GM18951 (cell line): Measurements from ENCODE around the gene DGKB.
"Not testable (repeated sequence)": the region's sequence is repeated elsewhere in the genome, so short reads cannot be mapped to it uniquely, and the experiment has no call there.

Experiments
- POLR2A ChIP-seq: IDR thresholded peaks from 4 replicates; pipeline ENCODE4 v1.6.1; 2011; ENCODE audit warnings: mild to moderate bottlenecking; ENCODE audit not compliant: insufficient read length, insufficient read depth; ENCODE audit errors: extremely low read depth
- in situ Hi-C: fragments of 300-500 bp; cut with MboI; formaldehyde crosslinking; loops from one replicate; pipeline ENCODE4 v1.12.0; 2022; ENCODE audit warnings: low sequenced_read_pairs, mixed read lengths, inconsistent platforms; ENCODE audit not compliant: unreplicated experiment

Gene DGKB

GRCh38 chr7:14487701-14488395, 414.7 kb downstream of the DGKB start:
- in situ Hi-C loops: no loop called here
- TF ChIP-seq POLR2A: no peak

GRCh38 chr7:14483663-14484062, 418.9 kb downstream of the DGKB start:
- in situ Hi-C loops: no loop called here
- no peak for TF ChIP-seq POLR2A

GRCh38 chr7:14480281-14480680, 422.3 kb downstream of the DGKB start:
- in situ Hi-C loops: no loop called here
- no peak for TF ChIP-seq POLR2A

- in situ Hi-C loops: no loop called here
- no peak for TF ChIP-seq POLR2A
These were observed 423.6 kb downstream of the DGKB start for GRCh38 chr7:14478834-14479510.

- in situ Hi-C loops: not testable (repeated sequence)
These were observed 440.8 kb downstream of the DGKB start for GRCh38 chr7:14461716-14462115.

GRCh38 chr7:14458846-14459245, 443.7 kb downstream of the DGKB start:
- in situ Hi-C loops: not testable (repeated sequence)

GRCh38 chr7:14457568-14458453, 444.7 kb downstream of the DGKB start:
- no peak for TF ChIP-seq POLR2A
- in situ Hi-C loops: no loop called here

GRCh38 chr7:14449291-14449690, 453.3 kb downstream of the DGKB start:
- in situ Hi-C loops: no loop called here
- no peak for TF ChIP-seq POLR2A

- in situ Hi-C loops: no loop called here
- TF ChIP-seq POLR2A: no peak
These were observed 455.7 kb downstream of the DGKB start for GRCh38 chr7:14446829-14447228.

- in situ Hi-C loops: no loop called here
- no peak for TF ChIP-seq POLR2A
These were observed 456.3 kb downstream of the DGKB start for GRCh38 chr7:14446219-14446618.

GRCh38 chr7:14438366-14438765, 464.2 kb downstream of the DGKB start:
- no peak for TF ChIP-seq POLR2A
- in situ Hi-C loops: no loop called here

- in situ Hi-C loops: no loop called here
- TF ChIP-seq POLR2A: no peak
These were observed 465.7 kb downstream of the DGKB start for GRCh38 chr7:14436878-14437277.

GRCh38 chr7:14432924-14433323, 469.6 kb downstream of the DGKB start:
- no peak for TF ChIP-seq POLR2A
- in situ Hi-C loops: no loop called here

GRCh38 chr7:14430926-14431325, 471.6 kb downstream of the DGKB start:
- in situ Hi-C loops: no loop called here
- TF ChIP-seq POLR2A: no peak
